ENCODE measurements around the gene ALDH1A1.

Gene ALDH1A1

GRCh38 chr9:72884508-72884907 lies 68.3 kb downstream of the ALDH1A1 start:
- TF ChIP-seq PATZ1 (CRISPR knock-in tag; IDR thresholded peaks at IDR 0.05; ENCODE audit: borderline replicate concordance) (no peak), BACH2 (CRISPR knock-in tag; IDR thresholded peaks at IDR 0.05; ENCODE audit: borderline replicate concordance) (no peak), ZNF8 (CRISPR knock-in tag; IDR thresholded peaks at IDR 0.05) (no peak), TCF4 (CRISPR knock-in tag; IDR thresholded peaks at IDR 0.05; ENCODE audit: borderline replicate concordance) (no peak), OSR1 (CRISPR knock-in tag; IDR thresholded peaks at IDR 0.05) (no peak), RARB (CRISPR knock-in tag; IDR thresholded peaks at IDR 0.05) (no peak), ZFP3 (CRISPR knock-in tag; IDR thresholded peaks at IDR 0.05) (no peak), CSRNP3 (CRISPR knock-in tag; IDR thresholded peaks at IDR 0.05) (no peak), SNAI2 (CRISPR knock-in tag; IDR thresholded peaks at IDR 0.05) (no peak), PPARA (CRISPR knock-in tag; IDR thresholded peaks at IDR 0.05; ENCODE audit: borderline replicate concordance) (no peak), GLIS3 (CRISPR knock-in tag; IDR thresholded peaks at IDR 0.05) (no peak), CSDC2 (CRISPR knock-in tag; IDR thresholded peaks at IDR 0.05) (no peak), ZNF70 (CRISPR knock-in tag; IDR thresholded peaks at IDR 0.05) (no peak), ISL1 (CRISPR knock-in tag; IDR thresholded peaks at IDR 0.05) (no peak), ARNTL (CRISPR knock-in tag; IDR thresholded peaks at IDR 0.05; ENCODE audit: borderline replicate concordance, low read depth) (no peak)
- no peak for ATAC-seq

- TF ChIP-seq ZFP3 (CRISPR knock-in tag; IDR thresholded peaks at IDR 0.05): no peak
- TF ChIP-seq RARB (CRISPR knock-in tag; IDR thresholded peaks at IDR 0.05): no peak
- TF ChIP-seq TCF4 (CRISPR knock-in tag; IDR thresholded peaks at IDR 0.05; ENCODE audit: borderline replicate concordance): no peak
- no peak for TF ChIP-seq ISL1 (CRISPR knock-in tag; IDR thresholded peaks at IDR 0.05)
- no peak for TF ChIP-seq PPARA (CRISPR knock-in tag; IDR thresholded peaks at IDR 0.05; ENCODE audit: borderline replicate concordance)
- TF ChIP-seq OSR1 (CRISPR knock-in tag; IDR thresholded peaks at IDR 0.05): no peak
- TF ChIP-seq SNAI2 (CRISPR knock-in tag; IDR thresholded peaks at IDR 0.05): no peak
- TF ChIP-seq CSDC2 (CRISPR knock-in tag; IDR thresholded peaks at IDR 0.05): no peak
- no peak for TF ChIP-seq ARNTL (CRISPR knock-in tag; IDR thresholded peaks at IDR 0.05; ENCODE audit: borderline replicate concordance, low read depth)
- no peak for TF ChIP-seq BACH2 (CRISPR knock-in tag; IDR thresholded peaks at IDR 0.05; ENCODE audit: borderline replicate concordance)
- TF ChIP-seq ZNF70 (CRISPR knock-in tag; IDR thresholded peaks at IDR 0.05): no peak
- no peak for TF ChIP-seq CREB5 (CRISPR knock-in tag; IDR thresholded peaks at IDR 0.05; ENCODE audit: low read depth)
- no peak for TF ChIP-seq PATZ1 (CRISPR knock-in tag; IDR thresholded peaks at IDR 0.05; ENCODE audit: borderline replicate concordance)
- no peak for ATAC-seq
Measured at GRCh38 chr9:72883875-72884274, 69.0 kb downstream of the ALDH1A1 start.

- TF ChIP-seq ESRRG (CRISPR knock-in tag; IDR thresholded peaks at IDR 0.05): no peak
- no peak for TF ChIP-seq POU6F1 (CRISPR knock-in tag; IDR thresholded peaks at IDR 0.05; ENCODE audit: borderline replicate concordance, low read depth)
- TF ChIP-seq ZFP3 (CRISPR knock-in tag; IDR thresholded peaks at IDR 0.05): no peak
- TF ChIP-seq ZNF8 (CRISPR knock-in tag; IDR thresholded peaks at IDR 0.05): no peak
- no peak for TF ChIP-seq ZC3H10 (CRISPR knock-in tag; IDR thresholded peaks at IDR 0.05)
- TF ChIP-seq ARNTL (CRISPR knock-in tag; IDR thresholded peaks at IDR 0.05; ENCODE audit: borderline replicate concordance, low read depth): no peak
- no peak for TF ChIP-seq SNAI2 (CRISPR knock-in tag; IDR thresholded peaks at IDR 0.05)
- ATAC-seq: no peak
Measured at GRCh38 chr9:72882117-72882775, 70.6 kb downstream of the ALDH1A1 start.
